Endodermal cell (in vitro differentiated cells): Measurements from ENCODE around the gene ADAMTS12. TPM values are rescaled to one million over a fixed set of nuclear protein-coding genes. Genes with fewer than 3 reads are reported as not detected.

Source experiments
- DNase-seq: peaks from one replicate; pipeline ENCODE4 v3.0.0-alpha.2; 2017
- H3K27ac ChIP-seq: 2 replicates; pipeline ENCODE4 v1.5.1; 2013; ENCODE audit warnings: mild to moderate bottlenecking, low read depth, low read length, moderate library complexity
- H3K27me3 ChIP-seq: 2 replicates; pipeline ENCODE4 v1.6.1; 2013; ENCODE audit warnings: mild to moderate bottlenecking, low read length, moderate library complexity; ENCODE audit not compliant: insufficient read depth, control insufficient read depth, poor library complexity, severe bottlenecking
- H3K36me3 ChIP-seq: 2 replicates; pipeline ENCODE4 v1.7.0; 2013; ENCODE audit warnings: mild to moderate bottlenecking, low read length, moderate library complexity; ENCODE audit not compliant: control insufficient read depth, insufficient read depth
- H3K4me1 ChIP-seq: one replicate; pipeline ENCODE4 v1.7.0; 2013; ENCODE audit warnings: low read length; ENCODE audit not compliant: control insufficient read depth, insufficient read depth
- H3K4me3 ChIP-seq: 2 replicates; pipeline ENCODE4 v1.5.1; 2013; ENCODE audit warnings: mild to moderate bottlenecking, low read length, moderate library complexity
- H3K9ac ChIP-seq: 2 replicates; pipeline ENCODE4 v1.6.1; 2013; ENCODE audit warnings: mild to moderate bottlenecking, low read length, moderate library complexity; ENCODE audit not compliant: poor library complexity, severe bottlenecking; ENCODE audit errors: extremely low read depth
- H3K9me3 ChIP-seq: 2 replicates; pipeline ENCODE4 v1.6.1; 2013; ENCODE audit warnings: mild to moderate bottlenecking, low read length, moderate library complexity; ENCODE audit not compliant: control insufficient read depth
- H3K27ac Mint-ChIP-seq: 2 replicates; pipeline ENCODE4 v1.8.0; 2020; ENCODE audit warnings: mixed read lengths
- H3K27me3 Mint-ChIP-seq: 2 replicates; pipeline ENCODE4 v1.8.0; 2021; ENCODE audit warnings: mild to moderate bottlenecking, mixed read lengths; ENCODE audit not compliant: insufficient read depth
- H3K36me3 Mint-ChIP-seq: 2 replicates; pipeline ENCODE4 v1.8.0; 2020; ENCODE audit warnings: low read depth, mixed read lengths
- H3K4me1 Mint-ChIP-seq: 2 replicates; pipeline ENCODE4 v1.8.0; 2020; ENCODE audit warnings: mixed read lengths
- H3K4me3 Mint-ChIP-seq: 2 replicates; pipeline ENCODE4 v1.8.0; 2020; ENCODE audit warnings: mild to moderate bottlenecking, moderate library complexity, mixed read lengths
- H3K9me3 Mint-ChIP-seq: 2 replicates; pipeline ENCODE4 v1.8.0; 2020; ENCODE audit warnings: mild to moderate bottlenecking, mixed read lengths
- CTCF ChIP-seq: fragments of 200-600 bp; sonication (generic); conservative IDR thresholded peaks from 2 replicates; pipeline ENCODE4 v1.5.0; 2021; ENCODE audit warnings: antibody characterized with exemption, mild to moderate bottlenecking
- WGBS, 2 experiments: methylation state at CpG; one replicate each; pipeline versions ENCODE4 v1.1.5 to v1.1.7; 2013; ENCODE audit warnings: missing lambda C conversion rate in 2 of 2, mixed read lengths in 1 of 2; ENCODE audit not compliant: insufficient coverage in 1 of 2, insufficient read length in 1 of 2; 5-methylcytosine and 5-hydroxymethylcytosine counted together
- total RNA-seq, 2 donors: library from RNA; stranded (reverse); fragmentation: NEBNext Ultra II Directional in 1 of 2; extraction: Animal tissue kit (Norgen Biotek cat#: 25700) in 1 of 2; gene quantifications; 2 replicates in 1 of 2; 3 replicates in 1 of 2; pipeline ENCODE4 v1.2.1, GENCODE V29; 2021

ADAMTS12 gene
- total RNA-seq, 2 donors from 2014 or later: 80.2 to 123 TPM

DNA sequence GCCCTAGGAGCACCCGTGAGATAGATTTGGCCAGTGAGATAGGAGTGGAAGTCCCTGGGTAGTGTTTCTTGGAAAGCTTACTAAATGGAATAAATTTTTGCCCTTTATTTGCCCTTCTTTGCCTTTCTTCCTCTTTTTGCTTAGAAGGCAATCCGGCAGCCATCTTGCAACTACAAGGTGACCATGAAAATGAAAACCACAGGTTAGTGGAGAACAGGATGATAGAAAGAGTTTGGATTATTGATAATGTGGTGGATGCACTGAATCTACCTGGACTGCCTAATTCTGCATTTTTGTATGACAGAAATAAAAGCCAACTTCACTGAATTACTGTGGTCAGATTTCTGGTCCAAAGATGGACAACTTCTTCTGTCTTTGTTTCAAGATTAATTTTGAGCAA lies 417.8 kb downstream of the ADAMTS12 start:
- no peaks in the 10 kb centered on the region for H3K27me3 ChIP-seq
- DNase-seq: no peak
- peaks cover 42% of the 10 kb centered on the region for H3K9me3 ChIP-seq
- Mint-ChIP-seq H3K27ac (peak overlapping the region; percentile 64), H3K9me3 (peaks cover 6% of the 10 kb centered on the region), H3K4me3 (no peak overlapping the region), H3K4me1 (peaks cover 21% of the 10 kb centered on the region), H3K36me3 (peaks cover 79% of the 10 kb centered on the region), H3K27me3 (no peaks in the 10 kb centered on the region)
- peak overlapping the region; percentile 36 for H3K4me3 ChIP-seq
- 100% methylated on average over 2 of the region's 2 CpGs; no CpG with 5 or more reads in 1 of the 2 experiments for WGBS, 2 experiments
- TF ChIP-seq CTCF: no peak
- H3K4me1 ChIP-seq: peaks cover 9% of the 10 kb centered on the region
- no peak overlapping the region for H3K9ac ChIP-seq
- peaks cover 81% of the 10 kb centered on the region for H3K36me3 ChIP-seq
- H3K27ac ChIP-seq: no peak overlapping the region

Other genes with a start within 250 kb of the ADAMTS12 start
- under 1 TPM in 1 of 2 donors, not detected in 1; 0.13 TPM for gene RXFP3, start 44.4 kb upstream of the ADAMTS12 start, total RNA-seq
- under 1 TPM in 1 of 2 donors, not detected in 1; 0.20 TPM for gene SLC45A2, start 92.7 kb upstream of the ADAMTS12 start, total RNA-seq
- 10 to 100 TPM; 12.4 to 16.8 TPM for gene AMACR, start 116.1 kb upstream of the ADAMTS12 start, total RNA-seq
- gene C1QTNF3, start 151.2 kb upstream of the ADAMTS12 start, total RNA-seq: 1 to 10 TPM; 5.0 to 7.2 TPM